DMS79 (cell line): ENCODE data around the gene ROCK2.

ENCODE experiments used
- DNase-seq: peaks from one replicate; lab custom pipeline; 2025; lab: John Stamatoyannopoulos, UW

Gene ROCK2

GRCh38 chr2:11309706-11310105 is 34.7 kb downstream of the ROCK2 start:
- no peak for DNase-seq

GRCh38 chr2:11307764-11308415 is 36.5 kb downstream of the ROCK2 start:
- DNase-seq, result no peak

GRCh38 chr2:11305958-11306357 is 38.5 kb downstream of the ROCK2 start:
- DNase-seq, result no peak

GRCh38 chr2:11305338-11305737 is 39.1 kb downstream of the ROCK2 start:
- DNase-seq, result no peak

GRCh38 chr2:11304476-11304875 is 40.0 kb downstream of the ROCK2 start:
- no peak for DNase-seq

GRCh38 chr2:11303290-11304013 is 41.0 kb downstream of the ROCK2 start:
- DNase-seq, result no peak

GRCh38 chr2:11299439-11299838 is 45.0 kb downstream of the ROCK2 start:
- no peak for DNase-seq

- no peak for DNase-seq
These were observed 45.8 kb downstream of the ROCK2 start for GRCh38 chr2:11298592-11298991.

GRCh38 chr2:11296401-11296800 is 48.0 kb downstream of the ROCK2 start:
- no peak for DNase-seq

GRCh38 chr2:11292464-11293255 is 51.8 kb downstream of the ROCK2 start:
- no peak for DNase-seq

- no peak for DNase-seq
These were observed 53.7 kb downstream of the ROCK2 start for GRCh38 chr2:11290713-11291112.

GRCh38 chr2:11290211-11290610 is 54.2 kb downstream of the ROCK2 start:
- no peak for DNase-seq

- no peak for DNase-seq
These were observed 56.0 kb downstream of the ROCK2 start for GRCh38 chr2:11288431-11288830.

GRCh38 chr2:11286749-11287148 is 57.7 kb downstream of the ROCK2 start:
- DNase-seq, result no peak

GRCh38 chr2:11286323-11286722 is 58.1 kb downstream of the ROCK2 start:
- no peak for DNase-seq

GRCh38 chr2:11285499-11285898 is 58.9 kb downstream of the ROCK2 start:
- DNase-seq, result no peak

GRCh38 chr2:11281186-11281585 is 63.2 kb downstream of the ROCK2 start:
- DNase-seq, result no peak

- no peak for DNase-seq
These were observed 63.7 kb downstream of the ROCK2 start for GRCh38 chr2:11280713-11281112.

- DNase-seq, result no peak
These were observed 65.0 kb downstream of the ROCK2 start for GRCh38 chr2:11279398-11279797.

- DNase-seq, result no peak
These were observed 66.2 kb downstream of the ROCK2 start for GRCh38 chr2:11278219-11278618.

- DNase-seq, result no peak
These were observed 68.5 kb downstream of the ROCK2 start for GRCh38 chr2:11275910-11276309.

- DNase-seq, result no peak
These were observed 73.5 kb downstream of the ROCK2 start for GRCh38 chr2:11270891-11271290.

- no peak for DNase-seq
These were observed 76.5 kb downstream of the ROCK2 start for GRCh38 chr2:11267931-11268330.
